Activated naive CD4-positive, alpha-beta T cell treated with anti-CD3 and anti-CD28 coated beads, Interleukin-2, amount 50 U/mL, for 16 hours (primary cell): Measurements from ENCODE around the gene RNF34.

ENCODE experiments used
- DNase-seq: peaks from one replicate; pipeline ENCODE4 v3.0.0-alpha.2; 2020

RNF34 gene

GRCh38 chr12:121467638-121468498 lies 68.0 kb downstream of the RNF34 start:
- DNase-seq = no peak

GRCh38 chr12:121468499-121468801 lies 68.5 kb downstream of the RNF34 start:
- DNase-seq = no peak

- no peak for DNase-seq
Observed at GRCh38 chr12:121470751-121471150, 70.8 kb downstream of the RNF34 start.

- DNase-seq = no peak
Observed at GRCh38 chr12:121472150-121472905, 72.4 kb downstream of the RNF34 start.
